Measurements from ENCODE around the gene GNAZ.
A peak's percentile ranks its signal among the peaks of the same experiment; 100 is the strongest.
"Not testable (repeated sequence)": the region's sequence is repeated elsewhere in the genome, so short reads cannot be mapped to it uniquely, and the experiment has no call there.

Gene GNAZ

GRCh38 chr22:23122216-23122957, 52.1 kb downstream of the GNAZ start:
- no peak for DNase-seq

GRCh38 chr22:23122992-23123803, 52.9 kb downstream of the GNAZ start:
- DNase-seq = no peak

- DNase-seq = no peak
Observed at GRCh38 chr22:23123804-23124254, 53.5 kb downstream of the GNAZ start.

DNA sequence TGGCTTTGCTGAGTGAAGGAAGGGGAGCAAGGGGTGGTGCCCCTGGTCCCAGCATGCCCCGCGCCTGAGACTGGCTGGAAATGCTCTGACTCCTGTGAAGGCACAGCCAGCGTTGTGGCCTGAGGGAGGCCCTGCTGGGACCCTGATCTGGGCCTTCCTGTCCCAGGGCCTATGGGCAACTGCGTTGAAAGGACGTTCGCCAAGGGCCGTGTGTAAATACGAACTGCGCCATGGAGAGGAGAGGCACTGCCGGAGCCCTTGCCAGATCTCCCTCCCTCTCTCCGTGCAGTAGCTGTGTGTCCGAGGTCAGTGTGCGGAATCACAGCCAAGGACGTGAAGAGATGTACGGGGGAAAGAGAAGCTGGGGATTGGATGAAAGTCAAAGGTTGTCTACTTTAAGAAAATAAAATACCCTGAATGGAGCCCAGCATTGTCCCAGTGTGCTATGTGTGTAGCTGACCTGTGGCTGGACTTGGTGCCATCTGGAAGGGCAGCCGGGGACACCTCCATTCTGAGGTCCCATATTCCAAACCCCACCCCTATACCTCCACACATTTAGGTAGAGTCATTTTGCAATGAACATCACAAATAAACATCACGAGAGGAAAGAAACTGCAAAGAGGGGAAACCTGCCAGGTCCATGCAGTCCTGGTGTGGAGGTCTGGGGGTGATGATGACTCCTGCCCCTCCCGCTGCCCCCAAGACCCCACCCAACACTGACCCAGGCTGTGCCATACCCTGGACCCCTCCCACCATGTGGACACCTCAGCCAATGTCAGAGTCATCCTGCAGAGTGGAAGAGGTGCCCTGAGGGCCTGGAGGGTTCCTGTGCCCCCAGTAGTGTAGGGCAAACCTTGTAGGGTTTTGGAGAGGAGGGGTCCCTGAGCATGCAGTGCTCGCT, 54.5 kb downstream of the GNAZ start:
- no peak for DNase-seq

DNA sequence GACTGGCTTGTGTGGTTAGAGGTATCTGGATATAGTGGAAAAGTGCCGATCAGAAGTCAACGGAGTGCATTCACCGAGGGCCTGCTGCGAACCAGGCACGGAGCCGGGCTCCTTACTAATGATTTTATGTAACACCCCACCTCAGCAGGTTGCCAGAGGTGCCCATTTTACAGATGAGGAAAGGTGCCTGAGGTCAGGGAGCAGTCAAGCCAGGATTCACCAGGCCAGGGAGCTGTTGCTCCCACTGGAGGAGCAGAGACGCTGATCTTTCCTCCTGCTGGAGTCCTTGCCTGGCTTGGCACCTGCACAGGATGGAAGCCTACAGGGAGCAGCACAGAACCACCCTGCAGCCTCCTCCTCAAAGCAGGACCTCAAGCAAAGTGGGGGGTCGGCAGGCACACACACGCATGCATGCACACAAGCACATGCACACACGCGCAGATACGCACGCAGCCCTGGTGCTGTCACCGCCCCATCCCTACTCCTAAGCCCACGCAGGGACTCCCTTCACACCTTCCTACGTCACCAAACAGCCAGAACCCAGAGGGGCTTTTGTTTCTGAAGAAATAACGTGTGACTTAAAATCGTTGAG, 55.3 kb downstream of the GNAZ start:
- no peak for DNase-seq

DNA sequence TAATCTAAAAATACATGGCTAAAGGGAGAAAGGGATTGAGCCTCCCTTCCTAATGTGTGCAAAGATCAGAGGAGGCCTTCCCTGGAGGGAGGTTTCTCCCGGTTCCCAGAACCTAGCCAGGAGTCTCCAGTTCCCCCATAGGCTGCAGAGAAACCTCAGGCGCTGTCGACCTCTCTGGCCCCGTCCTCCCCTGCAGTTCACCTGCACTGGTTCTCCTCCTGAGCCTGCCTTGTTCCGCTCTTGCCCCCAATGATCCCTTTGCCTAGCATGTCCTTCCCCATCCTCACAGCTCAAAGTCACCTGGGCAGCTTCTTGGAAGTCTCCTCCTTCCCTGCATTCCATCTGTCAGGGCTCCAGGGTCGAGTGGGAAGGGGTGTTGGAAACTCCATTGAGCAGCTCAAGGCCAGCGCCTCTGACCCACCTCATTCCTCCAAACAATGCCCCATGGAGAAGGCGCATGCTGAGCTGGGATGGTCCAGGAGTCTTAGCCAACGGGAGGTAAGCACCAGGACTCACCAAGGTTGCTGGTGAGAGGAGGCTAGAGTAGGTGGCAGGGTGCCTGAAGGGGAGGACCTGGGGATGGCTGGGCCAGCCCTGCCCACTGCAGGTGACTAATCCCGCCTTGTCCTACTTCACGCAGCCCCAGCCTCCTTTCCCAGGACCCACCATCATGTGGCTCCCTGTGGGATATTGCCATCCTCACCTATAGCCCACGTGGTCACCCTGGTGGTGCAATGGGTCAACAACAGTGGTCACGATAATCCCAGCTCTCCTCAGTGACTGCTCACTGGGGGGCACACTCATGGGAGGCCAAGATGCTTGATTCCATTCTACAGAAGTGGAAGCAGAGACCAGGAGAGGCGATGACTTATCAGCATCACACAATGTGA, 56.1 kb downstream of the GNAZ start:
- DNase-seq = no peak

- no peak for DNase-seq
Observed at GRCh38 chr22:23127055-23127756, 56.9 kb downstream of the GNAZ start.

DNA sequence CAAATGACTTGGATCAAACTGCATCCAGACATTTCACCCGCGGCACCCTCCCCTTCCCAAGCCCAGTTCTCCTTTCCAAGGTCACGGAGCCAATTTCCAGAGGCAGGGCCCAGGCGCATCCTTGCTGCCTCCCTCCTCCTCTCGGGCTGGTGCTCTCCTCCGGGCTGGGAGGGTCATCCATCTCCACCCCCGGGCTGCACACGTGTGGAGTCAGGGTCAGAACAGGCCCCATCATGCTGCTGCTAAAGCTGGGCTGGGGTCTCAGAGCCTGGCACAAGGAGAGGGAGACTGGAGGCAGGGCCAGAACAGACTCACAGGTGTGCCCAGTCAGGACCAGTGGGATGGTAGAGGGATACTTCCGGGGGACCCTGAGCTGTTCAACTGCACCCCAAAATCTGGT, 57.5 kb downstream of the GNAZ start:
- DNase-seq = no peak

- peak; percentile 74 for DNase-seq
Observed at GRCh38 chr22:23128269-23129108, 58.2 kb downstream of the GNAZ start.

- DNase-seq = no peak
Observed at GRCh38 chr22:23129149-23129548, 58.8 kb downstream of the GNAZ start.

DNA sequence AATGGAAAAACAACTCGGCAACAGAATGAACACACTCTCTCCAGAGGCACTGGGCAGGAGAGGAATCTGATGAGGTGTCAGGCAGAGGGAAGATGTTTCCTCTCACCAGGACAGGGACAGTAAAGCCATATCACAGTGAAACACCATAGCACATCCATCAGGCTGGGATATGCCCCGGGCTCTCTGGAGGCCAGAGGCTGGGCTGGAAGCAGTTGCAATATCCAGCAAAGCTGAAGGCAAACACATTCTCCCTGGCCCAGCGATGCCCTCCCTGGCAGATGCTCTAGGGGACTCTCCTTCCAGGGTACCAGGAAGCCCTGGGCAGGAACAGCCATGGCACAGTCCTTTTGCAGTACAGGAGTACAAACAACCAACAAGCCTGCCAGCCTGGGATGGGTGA, 60.4 kb downstream of the GNAZ start:
- DNase-seq = no peak

GRCh38 chr22:23131931-23132330, 61.6 kb downstream of the GNAZ start:
- DNase-seq = no peak

GRCh38 chr22:23132376-23133091, 62.2 kb downstream of the GNAZ start:
- no peak for DNase-seq

DNA sequence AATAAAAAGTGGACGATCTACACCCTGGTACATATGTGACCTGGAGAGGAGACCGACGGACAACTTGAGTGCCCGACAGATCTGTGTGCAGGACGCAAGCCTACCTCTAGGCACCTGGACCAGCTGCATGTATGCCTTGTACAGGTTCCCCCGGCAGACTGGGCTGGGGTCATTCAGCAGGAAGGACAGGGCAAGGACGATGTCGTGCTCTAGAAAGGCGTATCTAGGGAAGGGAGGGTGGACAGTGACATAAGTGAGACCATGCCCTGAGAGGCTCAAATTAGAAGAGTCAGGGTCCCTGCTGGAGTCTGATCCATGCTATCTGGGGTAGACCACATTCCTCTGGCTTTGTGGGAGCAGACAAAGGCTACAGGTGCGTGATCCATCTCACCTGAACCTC, 63.6 kb downstream of the GNAZ start:
- no peak for DNase-seq

DNA sequence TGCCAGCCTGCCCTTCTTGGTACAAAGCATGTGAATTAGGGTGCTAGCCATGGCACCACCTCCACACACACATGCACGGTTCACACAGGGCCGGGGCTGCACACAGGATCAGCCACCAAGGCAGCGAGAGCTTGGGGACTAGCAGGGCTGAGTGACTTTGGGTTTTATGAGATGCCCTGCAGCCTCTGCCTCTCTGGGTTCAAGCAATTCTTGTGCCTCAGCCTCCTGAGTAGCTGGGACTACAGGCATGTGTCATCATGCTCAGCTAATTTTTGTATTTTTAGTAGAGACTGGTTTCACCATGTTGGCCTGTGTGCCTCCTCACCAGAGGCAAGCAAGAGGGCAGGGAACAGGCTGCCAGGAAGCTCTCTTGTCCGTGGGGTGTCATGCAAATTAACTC, 66.7 kb downstream of the GNAZ start:
- DNase-seq = not testable (repeated sequence)

DNA sequence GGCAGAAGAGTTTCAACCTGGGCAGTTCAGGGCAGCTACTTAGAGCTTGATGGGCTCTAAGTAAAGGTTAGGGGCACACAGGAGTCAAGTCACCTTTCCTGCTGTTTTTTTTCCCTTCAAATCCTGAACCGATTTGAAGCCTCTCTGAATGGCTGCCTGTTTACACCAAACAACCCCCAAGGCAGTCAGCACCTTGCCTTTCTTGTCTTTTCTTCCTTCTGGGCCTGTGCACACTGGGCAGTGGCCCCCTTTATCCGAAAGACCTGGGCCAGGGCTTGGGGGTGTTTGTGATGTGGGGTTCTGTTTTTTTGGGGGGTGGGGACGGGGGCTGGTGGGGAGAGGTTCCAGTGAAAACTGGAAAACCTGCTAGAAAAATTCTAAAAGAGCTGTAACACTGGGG, 67.1 kb downstream of the GNAZ start:
- no peak for DNase-seq

DNA sequence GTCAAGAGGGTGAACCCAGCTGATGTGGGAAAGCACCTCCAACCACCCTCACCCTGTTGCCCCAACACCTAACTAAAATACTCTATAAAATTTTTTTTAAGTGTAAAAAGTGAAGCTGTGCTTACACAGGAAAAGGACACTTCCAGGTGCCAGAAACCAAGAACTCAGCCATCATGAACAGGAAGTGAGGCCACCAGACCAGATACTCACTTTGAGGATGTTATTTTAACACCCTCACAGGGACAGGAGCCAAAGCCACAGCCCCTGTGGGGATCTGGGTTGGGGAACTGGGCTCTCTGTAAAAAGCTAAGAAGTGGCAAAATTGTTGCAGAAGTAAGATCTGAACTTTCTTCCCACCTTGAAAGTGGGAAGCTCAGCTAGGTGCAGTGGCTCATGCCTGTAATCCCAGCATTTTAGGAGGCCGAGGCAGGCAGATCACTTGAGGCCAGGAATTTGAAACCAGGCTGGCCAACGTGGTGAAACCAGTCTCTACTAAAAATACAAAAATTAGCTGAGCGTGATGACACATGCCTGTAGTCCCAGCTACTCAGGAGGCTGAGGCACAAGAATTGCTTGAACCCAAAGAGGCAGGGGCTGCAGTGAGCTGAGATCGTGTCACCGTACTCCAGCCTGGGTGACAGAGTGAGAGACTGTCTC, 67.7 kb downstream of the GNAZ start:
- peak; percentile 14 for DNase-seq

DNA sequence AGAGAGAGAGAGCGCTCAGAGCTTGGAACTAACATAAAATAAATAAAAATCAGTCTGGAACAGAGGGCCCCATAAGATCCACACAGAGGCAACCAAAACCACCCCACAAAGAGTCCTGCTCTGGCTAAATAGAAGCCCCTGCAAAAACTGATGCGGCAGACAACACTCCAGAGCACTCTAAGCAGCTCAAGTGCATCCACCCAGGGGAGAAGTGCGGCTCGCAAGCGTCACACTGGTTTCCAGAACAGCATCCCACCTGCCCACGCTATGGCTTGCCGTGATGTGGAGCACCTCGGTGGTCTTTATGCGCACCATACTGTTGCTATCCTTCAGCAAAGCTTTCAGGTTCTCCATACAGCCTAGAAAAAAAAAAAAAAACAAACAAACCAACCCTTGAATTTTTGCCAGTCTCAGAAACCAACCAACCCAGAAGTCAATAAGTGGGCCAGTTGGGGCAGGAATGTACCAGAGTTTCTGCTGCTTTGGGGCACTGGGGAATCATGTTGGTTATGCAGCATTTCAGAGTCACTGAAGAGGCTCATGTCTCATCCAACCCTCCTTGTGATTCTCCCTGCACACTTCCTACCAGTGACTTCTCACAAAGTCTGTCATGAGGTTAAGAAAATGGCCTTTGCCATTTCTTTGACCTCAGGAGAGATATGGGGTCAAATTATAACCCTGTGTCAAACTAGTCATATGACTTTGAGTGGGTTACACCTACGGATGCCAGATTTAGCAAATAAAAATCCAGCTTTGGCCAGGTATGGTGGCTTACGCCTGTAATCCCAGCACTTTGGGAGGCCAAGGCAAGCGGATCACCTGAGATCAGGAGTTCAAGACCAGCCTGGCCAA, 68.5 kb downstream of the GNAZ start:
- DNase-seq = no peak
